OCI-LY3 (cell line): ENCODE results near the gene ELP4.

Source experiments
- EZH2phosphoT487 ChIP-seq: fragments of 200-600 bp; shearing (Covaris generic); IDR thresholded peaks from 2 replicates; pipeline ENCODE4 v1.6.1; 2018; ENCODE audit warnings: antibody characterized with exemption, mixed run types, low read depth
- TF ChIP-seq, protein P1 (sequence below): fragments of 200-600, 300-600 bp; sonication (generic); IDR thresholded peaks from 2 replicates; pipeline ENCODE4 v1.5.1; 2014; ENCODE audit warnings: antibody characterized with exemption, low read length, low read depth

DNA sequence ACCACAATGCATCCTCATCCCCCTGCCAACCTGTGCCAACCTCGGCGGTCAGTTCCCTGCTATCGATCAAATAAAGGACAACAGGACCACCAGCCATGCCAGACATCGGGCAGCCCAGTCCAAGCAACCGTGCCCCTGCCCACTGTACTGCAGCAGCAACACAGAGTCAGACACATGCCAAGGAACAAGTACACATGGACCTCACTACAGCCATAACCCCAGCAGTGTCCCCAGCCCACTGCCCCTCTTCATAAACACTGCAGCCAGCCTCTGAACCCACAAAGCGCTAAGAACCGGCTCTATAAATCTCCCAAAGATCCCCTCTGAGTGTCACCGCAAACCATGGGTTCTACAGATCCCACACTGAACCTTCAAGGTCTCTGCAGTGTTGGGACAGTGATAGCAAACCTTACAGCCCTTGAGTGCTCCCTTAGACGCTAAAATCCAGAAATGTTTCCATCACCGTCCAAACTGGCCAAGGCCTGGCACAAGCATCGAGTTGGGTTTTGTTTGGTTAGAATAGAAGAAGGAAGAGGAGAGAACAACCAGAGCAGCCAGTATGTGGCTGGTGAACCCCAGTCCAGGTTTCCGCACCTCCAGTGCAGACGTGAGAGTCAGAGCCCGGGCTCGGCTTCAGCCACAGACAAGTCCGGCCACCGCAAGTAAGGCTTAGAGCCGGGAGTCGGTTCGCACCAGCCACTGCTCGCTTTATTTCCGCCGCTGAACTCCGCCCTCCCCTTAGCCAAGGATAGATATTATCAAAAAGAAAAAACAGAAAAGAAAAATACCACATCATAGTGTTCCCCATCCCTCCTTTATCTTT, 293.6 kb downstream of the ELP4 start:
- TF ChIP-seq, protein P1, sequence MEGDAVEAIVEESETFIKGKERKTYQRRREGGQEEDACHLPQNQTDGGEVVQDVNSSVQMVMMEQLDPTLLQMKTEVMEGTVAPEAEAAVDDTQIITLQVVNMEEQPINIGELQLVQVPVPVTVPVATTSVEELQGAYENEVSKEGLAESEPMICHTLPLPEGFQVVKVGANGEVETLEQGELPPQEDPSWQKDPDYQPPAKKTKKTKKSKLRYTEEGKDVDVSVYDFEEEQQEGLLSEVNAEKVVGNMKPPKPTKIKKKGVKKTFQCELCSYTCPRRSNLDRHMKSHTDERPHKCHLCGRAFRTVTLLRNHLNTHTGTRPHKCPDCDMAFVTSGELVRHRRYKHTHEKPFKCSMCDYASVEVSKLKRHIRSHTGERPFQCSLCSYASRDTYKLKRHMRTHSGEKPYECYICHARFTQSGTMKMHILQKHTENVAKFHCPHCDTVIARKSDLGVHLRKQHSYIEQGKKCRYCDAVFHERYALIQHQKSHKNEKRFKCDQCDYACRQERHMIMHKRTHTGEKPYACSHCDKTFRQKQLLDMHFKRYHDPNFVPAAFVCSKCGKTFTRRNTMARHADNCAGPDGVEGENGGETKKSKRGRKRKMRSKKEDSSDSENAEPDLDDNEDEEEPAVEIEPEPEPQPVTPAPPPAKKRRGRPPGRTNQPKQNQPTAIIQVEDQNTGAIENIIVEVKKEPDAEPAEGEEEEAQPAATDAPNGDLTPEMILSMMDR, result no peak
- TF ChIP-seq EZH2phosphoT487, result no peak
